MCF 10A (cell line): ENCODE measurements around the gene PABPC4L. TPM values are rescaled to one million over a fixed set of nuclear protein-coding genes. Genes with fewer than 3 reads are reported as not detected.
A peak's percentile ranks its signal among the peaks of the same experiment; 100 is the strongest.

Experiments used
- Bru-seq: library from RNA; stranded (reverse); fragments of 400-500 nt; gene quantifications from one replicate; lab custom pipeline; 2021; lab: Mats Ljungman, UMichigan
- BruChase-seq, 2 experiments: library from RNA; stranded (reverse); fragments of 400-500 nt; gene quantifications; one replicate each; lab custom pipeline; 2021; lab: Mats Ljungman, UMichigan
- BruUV-seq: library from RNA; stranded (reverse); fragments of 400-500 nt; replicated peaks from 2 replicates; lab custom pipeline; 2021; lab: Mats Ljungman, UMichigan
- CTCF ChIA-PET: fragments of 300-600 bp; sonication (Branson Sonifier 250); formaldehyde crosslinking; extraction: SDS; loops from one replicate; lab custom pipeline; 2021; ENCODE audit warnings: antibody characterized with exemption, inconsistent platforms; lab: Yijun Ruan, JAX
- POLR2A ChIA-PET: fragments of 300-600, 350-650 bp; sonication (Branson Sonifier 250); formaldehyde crosslinking; extraction: SDS; loops from one replicate; lab custom pipeline; 2020; ENCODE audit warnings: antibody characterized with exemption, inconsistent platforms; lab: Yijun Ruan, JAX
- DNase-seq: peaks from one replicate; pipeline ENCODE4 v3.0.0-alpha.2; 2018; ENCODE audit not compliant: unreplicated experiment
- H3K27ac Mint-ChIP-seq: one replicate; pipeline ENCODE4 v1.8.0; 2022; ENCODE audit warnings: mild to moderate bottlenecking, low read depth, mixed read lengths; ENCODE audit not compliant: unreplicated experiment
- H3K27me3 Mint-ChIP-seq: one replicate; pipeline ENCODE4 v1.8.0; 2022; ENCODE audit warnings: mixed read lengths; ENCODE audit not compliant: insufficient read depth, unreplicated experiment
- H3K36me3 Mint-ChIP-seq: one replicate; pipeline ENCODE4 v1.8.0; 2022; ENCODE audit warnings: mild to moderate bottlenecking, moderate library complexity, mixed read lengths; ENCODE audit not compliant: insufficient read depth, unreplicated experiment
- H3K4me1 Mint-ChIP-seq: one replicate; pipeline ENCODE4 v1.8.0; 2022; ENCODE audit warnings: mixed read lengths; ENCODE audit not compliant: insufficient read depth, unreplicated experiment
- H3K4me3 Mint-ChIP-seq: one replicate; pipeline ENCODE4 v1.8.0; 2022; ENCODE audit warnings: mild to moderate bottlenecking, moderate library complexity, mixed read lengths; ENCODE audit not compliant: unreplicated experiment
- H3K9me3 Mint-ChIP-seq: one replicate; pipeline ENCODE4 v1.8.0; 2022; ENCODE audit warnings: mixed read lengths; ENCODE audit not compliant: unreplicated experiment
- CTCF ChIP-seq: fragments of 200-600 bp; IDR thresholded peaks from one replicate; pipeline ENCODE4 v1.8.0; 2022; ENCODE audit warnings: antibody characterized with exemption, mild to moderate bottlenecking; ENCODE audit not compliant: unreplicated experiment
- intact Hi-C: fragments of 100-400 bp; cut with micrococcal nuclease; formaldehyde crosslinking; loops from 2 replicates; pipeline ENCODE4 v1.14.1; 2022
- long read RNA-seq: library from polyadenylated mRNA; stranded (forward); transcript quantifications from one replicate; pipeline ENCODE4 v2.0.0, GENCODE V29; 2022
- total RNA-seq: library from RNA; stranded (reverse); gene quantifications from 2 replicates; pipeline ENCODE4 v1.2.3, GENCODE V29; 2022

Gene PABPC4L
- total RNA-seq (0.25 and 0.28 TPM in 2 replicates), Bru-seq, nascent RNA (percentile 40 among the genes with signal in this experiment), BruChase-seq, experiment 1, labeled RNA remaining after a 6-hour chase (percentile 33 among the genes with signal in this experiment), BruChase-seq, experiment 2, labeled RNA remaining after a 2-hour chase (percentile 49 among the genes with signal in this experiment)
- long read RNA-seq, partial matches to known transcripts: 0 of 1 reads
- long read RNA-seq, other reads (novel, unspliced or antisense): 1 of 1 reads

GRCh38 chr4:134201216-134202161 is at the start of gene PABPC4L:
Gene PABPC4L, minus strand, starts transcription at chr4:134201789. Its CDS starts 770 bp downstream, at chr4:134201019.
- BruUV-seq: no TSS peak
- Mint-ChIP-seq H3K9me3 (peaks cover 6% of the 10 kb centered on the region), H3K4me1 (peaks cover 8% of the 10 kb centered on the region), H3K36me3 (peaks cover 4% of the 10 kb centered on the region), H3K4me3 (peak within 1 kb of the TSS; percentile 58), H3K27me3 (no peaks in the 10 kb centered on the region), H3K27ac (no peak within 1 kb of the TSS)
- POLR2A ChIA-PET: no interaction called here
- intact Hi-C loops: no loop called here
- no peak for TF ChIP-seq CTCF
- peak; percentile 78 for DNase-seq
- CTCF ChIA-PET: interaction anchor here (0.6 kb wide), 1 partner anchor 36 kb away, joined by 3 read pairs; no protein-coding TSS in a partner anchor

GRCh38 chr4:134251322-134251721 is 49.7 kb upstream of the PABPC4L start:
- ChIA-PET CTCF (no interaction called here), POLR2A (interaction anchor here (0.7 kb wide), 1 partner anchor 539 kb away, joined by 3 read pairs; no protein-coding TSS in a partner anchor)
- no TSS peak for BruUV-seq
- no peaks in the 10 kb centered on the region for H3K4me1 Mint-ChIP-seq
- DNase-seq: no peak
- H3K36me3 Mint-ChIP-seq: no peaks in the 10 kb centered on the region
- no peak overlapping the region for H3K27ac Mint-ChIP-seq
- TF ChIP-seq CTCF: no peak
- no peaks in the 10 kb centered on the region for H3K9me3 Mint-ChIP-seq
- no peaks in the 10 kb centered on the region for H3K27me3 Mint-ChIP-seq
- no peak overlapping the region for H3K4me3 Mint-ChIP-seq
- intact Hi-C loops: no loop called here

- H3K27me3 Mint-ChIP-seq: peaks cover 12% of the 10 kb centered on the region
- no peak overlapping the region for H3K27ac Mint-ChIP-seq
- H3K4me3 Mint-ChIP-seq: no peak overlapping the region
- intact Hi-C loops: no loop called here
- POLR2A ChIA-PET: no interaction called here
- H3K4me1 Mint-ChIP-seq: no peaks in the 10 kb centered on the region
- TF ChIP-seq CTCF: no peak
- no peaks in the 10 kb centered on the region for H3K36me3 Mint-ChIP-seq
- DNase-seq: no peak
- peaks cover 7% of the 10 kb centered on the region for H3K9me3 Mint-ChIP-seq
- no TSS peak for BruUV-seq
- CTCF ChIA-PET: no interaction called here
Measured at GRCh38 chr4:134243742-134244713, 42.4 kb upstream of the PABPC4L start.
